Stimulated activated CD4-positive, alpha-beta T cell treated with anti-CD3 and anti-CD28 coated beads, Interleukin-4, amount 100 ng/mL, for 4 hours (primary cell): ENCODE measurements around the gene AHSP.
"Not testable (repeated sequence)": the region's sequence is repeated elsewhere in the genome, so short reads cannot be mapped to it uniquely, and the experiment has no call there.

Experiments used
- DNase-seq, 2 experiments: peaks; one replicate each; pipeline ENCODE4 v3.0.0-alpha.2; 2020

The AHSP gene

DNA sequence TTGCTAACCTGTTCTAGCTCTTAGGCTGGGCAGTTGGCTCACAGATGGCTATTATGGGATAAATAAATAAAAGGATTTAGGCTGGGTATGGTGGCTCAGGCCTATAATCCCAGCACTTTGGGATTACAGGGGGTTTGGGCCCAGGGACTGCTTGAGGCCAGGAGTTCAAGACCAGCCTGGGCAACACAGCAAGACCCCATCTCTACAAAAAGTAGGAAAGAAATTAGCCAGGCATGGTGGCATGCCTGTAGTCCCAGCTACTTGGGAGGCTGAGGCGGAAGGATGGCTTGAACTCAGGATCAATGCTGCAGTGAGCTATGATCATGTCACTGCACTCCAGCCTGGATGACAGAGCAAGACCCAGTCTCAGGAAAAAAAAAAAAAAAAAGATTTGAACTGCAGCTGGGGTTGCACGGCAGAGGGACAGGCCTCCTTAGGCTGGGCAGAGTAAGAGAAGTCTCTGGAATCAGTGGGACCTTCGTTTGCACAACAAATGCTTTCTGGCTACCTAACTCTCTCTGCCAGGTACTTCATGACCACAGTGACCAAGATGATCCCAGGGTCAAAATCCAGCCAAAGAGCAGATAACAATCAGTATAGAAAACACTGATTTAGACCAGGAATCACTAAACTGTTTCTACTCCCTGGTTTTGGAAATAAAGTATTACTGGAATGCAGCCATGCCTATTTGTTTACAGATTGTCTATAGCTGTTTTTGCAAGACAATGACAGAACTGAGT, 26.3 kb upstream of the AHSP start:
- no peak for DNase-seq

DNA sequence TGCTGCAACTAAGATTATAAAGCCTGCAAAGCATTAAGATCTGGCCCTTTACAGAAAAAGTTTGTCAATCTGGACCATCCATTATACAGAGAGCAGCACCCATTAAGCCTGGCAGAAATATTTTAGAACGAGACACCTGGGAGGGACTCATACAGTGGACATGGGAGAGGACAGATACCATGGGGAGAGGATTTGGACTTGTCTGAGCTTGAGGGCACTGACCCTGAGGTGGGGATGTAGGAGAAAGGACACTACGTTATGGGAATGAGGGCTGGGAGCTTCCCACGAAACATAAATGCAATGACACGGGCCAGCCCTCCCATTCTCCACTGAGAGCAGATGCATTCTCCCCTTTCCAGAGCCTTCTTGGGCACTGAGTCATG, 25.7 kb upstream of the AHSP start:
- no peak for DNase-seq

DNA sequence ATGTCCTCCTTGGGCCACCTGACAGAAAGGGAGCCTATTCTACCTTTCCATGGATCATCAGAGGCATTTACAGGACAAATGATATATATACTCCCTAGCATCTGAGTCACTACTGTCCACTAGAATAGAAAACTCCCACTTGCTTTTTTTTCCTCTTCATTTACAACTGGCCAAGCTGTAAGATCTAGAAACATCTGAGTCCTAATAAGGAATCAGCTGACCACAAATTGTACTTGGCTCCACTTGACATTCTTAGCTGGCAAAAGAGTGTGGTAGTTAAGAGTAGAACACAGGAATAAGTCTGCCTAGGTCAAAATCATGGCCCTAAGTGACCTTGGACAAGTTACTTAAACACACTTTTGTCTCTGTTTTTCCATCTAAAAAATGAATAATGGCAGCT, 24.7 kb upstream of the AHSP start:
- no peak for DNase-seq

DNA sequence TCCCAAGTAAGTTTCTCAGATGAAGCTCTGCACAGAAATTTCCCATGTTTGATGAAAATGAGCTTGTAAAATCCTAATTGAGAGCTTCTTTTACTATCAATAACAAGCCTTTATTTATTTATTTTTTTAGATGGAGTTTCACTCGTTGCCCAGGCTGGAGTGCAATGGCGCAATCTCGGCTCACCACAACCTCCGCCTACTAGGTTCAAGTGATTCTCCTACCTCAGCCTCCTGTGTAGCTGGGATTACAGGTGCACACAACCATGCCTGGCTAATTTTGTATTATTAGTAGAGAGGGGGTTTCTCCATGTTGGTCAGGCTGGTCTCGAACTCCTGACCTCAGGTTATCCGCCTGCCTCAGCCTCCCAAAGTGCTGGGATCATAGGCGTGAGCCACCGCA, 24.1 kb upstream of the AHSP start:
- not testable (repeated sequence) for DNase-seq

GRCh38 chr16:31504159-31504558, 23.5 kb upstream of the AHSP start:
- no peak for DNase-seq

DNA sequence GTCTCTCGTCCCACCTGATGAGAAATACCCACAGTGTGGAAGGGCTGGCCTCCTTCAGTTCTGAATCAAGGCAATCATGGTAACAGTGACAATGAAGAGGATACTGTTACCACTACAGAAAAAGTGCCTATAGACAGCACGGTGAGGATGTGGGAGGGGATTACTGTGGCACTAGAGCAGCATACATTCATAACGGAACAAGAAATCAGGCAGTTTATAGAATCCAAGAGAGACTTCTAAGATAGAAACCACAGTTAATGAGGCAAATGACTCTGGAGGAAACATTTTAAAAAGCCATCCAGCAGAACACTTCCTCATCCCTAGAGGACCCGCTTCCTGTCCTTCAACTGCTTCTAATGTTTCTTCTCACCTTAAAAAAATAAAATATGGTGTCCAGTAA, 22.2 kb upstream of the AHSP start:
- DNase-seq: no peak

- DNase-seq: no peak
Observed at GRCh38 chr16:31507617-31507928, 20.1 kb upstream of the AHSP start.

DNA sequence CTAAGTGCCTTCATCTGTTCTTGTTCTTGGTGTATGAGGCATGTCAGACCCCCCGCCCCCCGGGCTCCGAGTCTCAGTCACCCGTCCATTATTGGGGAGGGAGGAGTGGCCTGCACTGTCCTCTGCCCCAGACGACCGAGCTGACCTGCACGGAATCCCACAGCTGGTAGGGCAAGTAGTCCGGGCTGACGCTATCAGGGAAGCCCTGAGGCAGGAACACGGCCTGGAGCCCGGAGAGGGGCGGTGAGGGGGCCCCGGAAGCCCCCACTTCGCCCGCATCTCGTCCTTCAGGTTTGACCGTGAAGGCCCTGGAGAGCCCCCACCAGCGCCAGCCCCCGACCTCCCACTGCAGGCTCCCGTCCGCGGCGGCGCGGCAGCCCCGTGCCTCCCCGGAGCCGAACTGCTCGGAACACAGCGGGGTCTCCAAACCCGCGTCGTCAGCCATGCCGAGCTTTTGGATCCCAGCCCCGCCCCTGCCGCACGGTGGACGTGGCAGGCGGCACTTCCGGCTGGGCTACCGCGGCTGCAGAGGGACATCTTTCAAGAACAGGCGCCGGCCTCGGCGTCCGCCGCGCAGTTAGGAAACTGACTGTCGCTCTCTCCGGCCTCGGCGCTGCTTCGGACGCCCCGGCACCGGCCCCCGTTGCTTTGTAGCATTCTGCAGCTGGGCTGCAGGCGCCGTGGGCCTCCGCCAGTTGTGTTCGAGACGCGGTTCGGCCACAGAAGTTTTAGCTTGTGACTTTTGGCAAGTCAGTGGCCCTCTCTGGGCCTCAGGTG, 19.6 kb upstream of the AHSP start, which contains the start of gene RUSF1:
TSS of gene RUSF1 (minus strand) at position 463 of the 777 bp plus-strand sequence. CDS start at position 445, 18 bp downstream.
- peak; percentile 78 to 84 for DNase-seq

DNA sequence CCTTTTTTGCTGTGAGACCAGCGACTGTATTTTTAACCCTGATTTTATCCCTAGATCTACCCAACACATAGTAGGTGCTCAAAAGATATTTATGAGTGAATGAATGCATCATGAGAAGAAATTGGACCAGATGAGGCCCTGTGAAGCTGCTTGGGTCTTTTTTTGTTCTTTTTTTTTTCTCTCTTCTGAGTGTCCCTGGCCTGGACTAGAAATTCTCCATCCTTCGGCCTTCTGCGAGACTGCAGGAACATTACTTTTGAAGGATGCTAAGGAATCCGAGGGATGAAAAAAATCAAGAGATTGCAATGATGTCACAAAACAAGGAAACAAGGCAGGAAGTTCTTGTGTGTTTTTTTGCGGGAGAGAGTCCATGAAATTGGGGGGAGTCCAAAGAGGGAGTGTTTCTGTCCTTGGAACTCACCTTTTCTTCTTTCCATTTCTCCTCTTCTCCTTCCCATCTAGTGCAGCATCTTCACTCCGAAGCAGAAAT, 18.9 kb upstream of the AHSP start:
- DNase-seq: no peak

DNA sequence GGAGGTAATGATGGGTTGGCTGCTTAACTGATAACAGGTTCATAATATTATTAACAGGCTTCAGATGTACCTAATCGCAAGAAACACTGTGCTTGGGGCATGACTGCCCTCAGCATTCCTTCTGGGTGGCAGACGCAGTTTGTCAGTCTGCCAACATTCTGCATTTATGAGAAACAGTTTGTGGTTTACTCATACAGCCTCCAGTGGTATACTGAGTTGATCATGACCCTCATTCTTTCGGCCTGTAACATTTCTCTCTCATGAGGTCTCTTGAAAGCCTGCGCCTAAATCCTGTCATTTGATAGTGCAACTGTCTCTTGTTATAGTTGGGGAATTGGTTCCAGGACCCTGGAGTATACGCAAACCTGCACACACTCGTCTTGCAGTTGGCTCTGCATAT, 14.6 kb upstream of the AHSP start:
- no peak for DNase-seq

GRCh38 chr16:31513884-31514283, 13.8 kb upstream of the AHSP start:
- no peak for DNase-seq

DNA sequence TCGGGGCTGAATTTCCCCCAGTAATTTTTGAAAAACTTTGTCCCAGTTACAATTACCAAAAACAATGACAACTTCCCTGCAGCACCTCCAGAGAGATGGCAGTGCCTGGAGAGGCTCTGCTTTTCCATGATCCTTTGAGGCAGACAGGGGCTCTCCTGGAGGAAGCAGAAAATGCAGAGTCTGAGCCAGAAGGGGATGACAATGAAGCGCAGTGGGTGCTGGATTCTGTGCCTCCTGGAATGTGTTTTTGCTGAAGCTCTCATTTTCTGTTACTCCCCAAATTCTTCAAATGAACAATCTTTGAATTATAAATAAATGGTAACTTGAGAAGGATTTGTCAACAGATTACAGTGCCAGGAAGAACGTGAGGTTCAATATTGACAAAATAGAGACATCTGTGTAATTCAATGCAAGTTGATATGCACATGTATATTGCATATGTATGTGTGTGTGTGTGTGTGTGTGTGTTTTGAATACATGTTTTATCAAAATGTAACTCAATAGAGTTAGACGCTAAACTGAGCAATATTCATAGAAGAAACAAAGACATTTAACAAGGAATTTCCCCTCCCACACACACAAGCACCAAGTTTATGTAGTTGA, 9.8 kb upstream of the AHSP start:
- no peak for DNase-seq

DNA sequence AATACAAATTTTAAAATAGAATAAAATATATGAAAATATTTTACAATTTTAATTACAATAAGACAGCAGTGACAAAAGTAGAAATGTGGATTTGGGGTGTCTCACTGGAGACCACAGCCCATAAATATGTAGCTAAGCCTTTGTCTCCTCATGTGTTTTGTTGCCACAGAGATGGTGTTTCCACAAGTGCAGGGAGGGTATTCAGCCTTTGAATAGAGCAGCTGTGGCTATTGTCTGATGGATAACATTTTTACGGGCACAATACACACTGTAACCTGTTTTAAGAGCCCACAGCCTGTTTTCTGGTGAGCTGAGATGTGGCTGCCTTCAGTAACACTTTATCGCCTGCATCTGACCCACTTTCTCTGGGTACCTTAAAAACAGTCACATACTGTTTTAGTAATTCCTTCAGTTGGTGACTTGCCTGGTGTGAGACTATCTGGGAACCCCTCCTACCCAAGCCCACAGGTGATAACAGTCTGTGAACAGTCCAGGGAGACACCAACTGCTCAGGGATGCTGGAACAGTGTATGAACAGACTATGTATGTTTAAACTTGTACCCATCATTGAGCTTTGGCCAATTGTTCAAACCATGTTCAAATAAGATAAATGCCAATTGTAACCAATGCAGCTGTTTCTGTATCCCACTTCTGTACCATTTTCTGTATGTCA, 7.8 kb upstream of the AHSP start:
- DNase-seq: no peak

DNA sequence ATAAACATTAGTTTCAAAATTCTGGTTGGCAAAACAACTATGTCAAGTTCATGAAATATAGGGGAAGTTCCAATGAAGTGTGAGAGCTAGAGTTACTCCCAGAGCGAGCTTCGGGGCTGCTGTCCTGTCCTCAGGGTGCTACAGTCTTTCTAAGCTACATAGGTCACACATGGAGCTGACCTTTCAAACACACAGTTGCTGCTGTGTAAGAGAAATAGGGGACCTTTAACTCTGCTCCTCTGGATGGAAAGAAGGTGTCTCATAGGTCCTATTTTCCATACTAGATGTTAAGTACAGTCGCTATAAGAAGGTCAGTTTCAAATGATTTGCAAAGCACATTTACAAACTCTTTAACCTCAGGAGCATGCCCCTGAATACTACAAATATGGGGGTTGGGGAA, 6.3 kb upstream of the AHSP start:
- DNase-seq: no peak

DNA sequence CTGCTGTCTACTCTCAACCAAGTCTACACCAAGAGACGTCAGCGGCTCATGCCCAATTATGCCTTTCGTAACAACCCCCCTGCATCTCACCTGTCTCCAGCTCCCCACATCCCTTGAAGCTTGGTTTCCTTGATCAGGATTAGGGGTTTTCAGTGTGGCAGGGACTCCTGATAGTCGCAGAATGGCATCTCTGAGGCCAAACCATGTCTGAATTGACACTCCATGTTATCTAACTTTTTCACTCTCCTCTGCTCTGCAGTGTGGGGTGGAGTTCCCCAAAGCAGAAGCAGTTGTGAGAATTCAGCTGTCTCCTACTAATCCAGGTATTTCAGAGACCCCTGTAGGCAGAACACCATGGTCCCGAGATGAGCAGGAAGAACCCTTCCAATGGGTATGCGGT, 5.6 kb upstream of the AHSP start:
- DNase-seq: no peak

DNA sequence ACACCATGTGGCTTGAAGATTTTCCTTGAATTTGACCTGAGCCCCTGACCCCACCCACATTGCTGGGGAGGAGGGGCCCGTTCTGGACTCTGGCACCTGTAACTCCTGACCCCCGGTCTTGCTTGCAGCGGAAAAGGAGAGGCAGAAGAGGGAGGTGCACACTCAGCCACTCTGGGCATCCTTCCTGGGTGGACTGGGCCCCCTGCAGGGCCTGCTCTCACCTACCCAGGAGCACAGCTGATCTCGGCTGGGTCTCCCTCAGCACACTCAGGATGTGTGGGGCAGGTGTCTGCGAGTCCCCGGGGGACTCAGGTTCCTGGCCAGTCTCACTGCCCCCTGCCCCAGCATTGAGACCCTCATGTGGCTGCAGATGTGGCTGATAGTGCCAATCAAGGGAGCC, 3.9 kb upstream of the AHSP start:
- not testable (repeated sequence) for DNase-seq

GRCh38 chr16:31525113-31525512, 2.6 kb upstream of the AHSP start:
- no peak for DNase-seq

GRCh38 chr16:31528523-31529107, 915 bp downstream of the AHSP start:
- DNase-seq: no peak

- peak in 1 of 2 experiments; percentile 43 for DNase-seq
Observed at GRCh38 chr16:31529108-31529936, 1.6 kb downstream of the AHSP start.

GRCh38 chr16:31529937-31530312, 2.2 kb downstream of the AHSP start:
- no peak for DNase-seq

GRCh38 chr16:31530405-31530804, 2.7 kb downstream of the AHSP start:
- DNase-seq: no peak

DNA sequence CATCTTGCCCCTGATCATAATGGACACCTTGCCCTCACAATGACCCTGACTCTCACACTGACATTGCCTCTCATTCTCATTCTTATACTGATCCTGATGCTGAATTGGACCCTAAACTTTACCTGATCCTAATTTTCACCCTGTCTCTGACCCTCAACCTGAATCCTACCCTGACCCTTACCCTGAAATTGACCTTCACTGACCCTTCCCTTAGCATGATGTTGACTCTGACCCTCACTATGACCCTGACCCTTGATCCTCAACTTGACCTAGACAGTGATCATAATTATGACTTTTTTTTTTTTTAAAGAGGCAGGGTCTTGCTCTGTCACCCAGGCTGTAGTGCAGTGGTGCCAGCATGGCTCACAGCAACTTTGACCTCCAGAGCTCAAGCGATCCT, 3.4 kb downstream of the AHSP start:
- no peak for DNase-seq
